Chondrocyte (in vitro differentiated cells): Measurements from ENCODE around the gene PSME1. TPM values are rescaled to one million over a fixed set of nuclear protein-coding genes. Genes with fewer than 3 reads are reported as not detected.

ENCODE experiments used
- DNase-seq: peaks from one replicate; pipeline ENCODE4 v3.0.0; 2021; ENCODE audit warnings: mixed read lengths, low spot score
- H3K27ac Mint-ChIP-seq: one replicate; pipeline ENCODE4 v1.8.0; 2021; ENCODE audit warnings: mild to moderate bottlenecking, moderate library complexity, mixed read lengths; ENCODE audit not compliant: unreplicated experiment
- H3K27me3 Mint-ChIP-seq: 2 replicates; pipeline ENCODE4 v1.8.0; 2021; ENCODE audit warnings: low read depth, mixed read lengths
- H3K36me3 Mint-ChIP-seq: 2 replicates; pipeline ENCODE4 v1.8.0; 2021; ENCODE audit warnings: low read depth, mixed read lengths
- H3K4me1 Mint-ChIP-seq: 2 replicates; pipeline ENCODE4 v1.8.0; 2021; ENCODE audit warnings: low read depth, mild to moderate bottlenecking, mixed read lengths
- H3K4me3 Mint-ChIP-seq: one replicate; pipeline ENCODE4 v1.8.0; 2021; ENCODE audit warnings: mild to moderate bottlenecking, moderate library complexity, mixed read lengths; ENCODE audit not compliant: unreplicated experiment
- H3K9me3 Mint-ChIP-seq: 2 replicates; pipeline ENCODE4 v1.8.0; 2021; ENCODE audit warnings: low read depth, mixed read lengths
- CTCF ChIP-seq: fragments of 200-600 bp; sonication (generic); IDR thresholded peaks from 2 replicates; pipeline ENCODE4 v1.5.0; 2021; ENCODE audit warnings: antibody characterized with exemption, mild to moderate bottlenecking, moderate library complexity
- total RNA-seq: library from RNA; stranded (reverse); gene quantifications from 3 replicates; pipeline ENCODE4 v1.2.1, GENCODE V29; 2021

PSME1 gene
- total RNA-seq, 1 donor from 2014 or later = 59.2 TPM

GRCh38 chr14:24149302-24149969, 13.4 kb downstream of the PSME1 start:
- H3K27me3 Mint-ChIP-seq = no peaks in the 10 kb centered on the region
- no peak overlapping the region for H3K27ac Mint-ChIP-seq
- H3K4me1 Mint-ChIP-seq = peaks cover 29% of the 10 kb centered on the region
- H3K36me3 Mint-ChIP-seq = peaks cover 13% of the 10 kb centered on the region
- no peak overlapping the region for H3K4me3 Mint-ChIP-seq
- peak; percentile 79 for DNase-seq
- no peak for TF ChIP-seq CTCF
- no peaks in the 10 kb centered on the region for H3K9me3 Mint-ChIP-seq

- peaks cover 29% of the 10 kb centered on the region for H3K4me1 Mint-ChIP-seq
- peaks cover 13% of the 10 kb centered on the region for H3K36me3 Mint-ChIP-seq
- no peaks in the 10 kb centered on the region for H3K27me3 Mint-ChIP-seq
- H3K9me3 Mint-ChIP-seq = no peaks in the 10 kb centered on the region
- no peak overlapping the region for H3K4me3 Mint-ChIP-seq
- peak; percentile 83 for DNase-seq
- no peak overlapping the region for H3K27ac Mint-ChIP-seq
- TF ChIP-seq CTCF = no peak
Measured at GRCh38 chr14:24150061-24150460, 14.1 kb downstream of the PSME1 start.

GRCh38 chr14:24150567-24150966, 14.6 kb downstream of the PSME1 start:
- peaks cover 16% of the 10 kb centered on the region for H3K36me3 Mint-ChIP-seq
- peaks cover 26% of the 10 kb centered on the region for H3K4me1 Mint-ChIP-seq
- H3K4me3 Mint-ChIP-seq = no peak overlapping the region
- H3K27me3 Mint-ChIP-seq = no peaks in the 10 kb centered on the region
- H3K9me3 Mint-ChIP-seq = no peaks in the 10 kb centered on the region
- TF ChIP-seq CTCF = no peak
- DNase-seq = peak; percentile 76
- H3K27ac Mint-ChIP-seq = no peak overlapping the region

- Mint-ChIP-seq H3K27ac (no peak overlapping the region), H3K4me3 (no peak overlapping the region), H3K9me3 (no peaks in the 10 kb centered on the region), H3K27me3 (no peaks in the 10 kb centered on the region), H3K36me3 (peaks cover 19% of the 10 kb centered on the region), H3K4me1 (peaks cover 21% of the 10 kb centered on the region)
- TF ChIP-seq CTCF = no peak
- DNase-seq = peak; percentile 79
Measured at GRCh38 chr14:24150993-24151392, 15.0 kb downstream of the PSME1 start.

GRCh38 chr14:24151404-24152080, 15.5 kb downstream of the PSME1 start:
- no peaks in the 10 kb centered on the region for H3K9me3 Mint-ChIP-seq
- no peak overlapping the region for H3K4me3 Mint-ChIP-seq
- no peak overlapping the region for H3K27ac Mint-ChIP-seq
- no peaks in the 10 kb centered on the region for H3K27me3 Mint-ChIP-seq
- TF ChIP-seq CTCF = no peak
- peaks cover 17% of the 10 kb centered on the region for H3K4me1 Mint-ChIP-seq
- peak; percentile 82 for DNase-seq
- peaks cover 20% of the 10 kb centered on the region for H3K36me3 Mint-ChIP-seq
